Tibial artery (tissue), 4 donors: ENCODE measurements around the gene FCGBP.
A peak's percentile ranks its signal among the peaks of the same experiment; 100 is the strongest.

Source experiments
- DNase-seq, 2 donors: peaks; one replicate each; pipeline ENCODE4 v3.0.0-alpha.2; 2019
- H3K27ac ChIP-seq, 2 donors: fragments of 200-600 bp; sonication (generic) in 1 of 2; 1 replicate in 1 of 2; 2 replicates in 1 of 2; pipeline ENCODE4 v1.5.1; 2018 to 2019; ENCODE audit warnings: mild to moderate bottlenecking in 1 of 2
- H3K27me3 ChIP-seq, 2 donors: fragments of 200-600 bp; sonication (generic) in 1 of 2; one replicate each; pipeline versions ENCODE4 v1.5.1 to v1.6.0; 2016 to 2019
- H3K36me3 ChIP-seq, 3 donors: fragments of 200-600 bp; sonication (generic) in 2 of 3; one replicate each; pipeline ENCODE4 v1.5.1; 2016 to 2019; ENCODE audit warnings: mild to moderate bottlenecking in 2 of 3
- H3K4me1 ChIP-seq, 4 donors: fragments of 200-600 bp; sonication (generic) in 2 of 4; 1 replicate in 3 of 4; 2 replicates in 1 of 4; pipeline ENCODE4 v1.5.1; 2016 to 2019
- H3K4me3 ChIP-seq, 2 donors: fragments of 200-600 bp; sonication (generic) in 1 of 2; 1 replicate in 1 of 2; 2 replicates in 1 of 2; pipeline ENCODE4 v1.5.1; 2018 to 2019; ENCODE audit warnings: mild to moderate bottlenecking in 2 of 2
- H3K9me3 ChIP-seq, 3 donors: fragments of 200-600 bp; sonication (generic) in 1 of 3; one replicate each; pipeline ENCODE4 v1.5.1; 2016 to 2019
- intact Hi-C: fragments of 100-400 bp; cut with DNase I; formaldehyde crosslinking; loops from one replicate; pipeline ENCODE4 v1.15.0; 2023; ENCODE audit warnings: low total_unique reads
- TF ChIP-seq, protein P1 (sequence below), 2 experiments: fragments of 200-600 bp in 1 of 2; fragments of 450-650 bp in 1 of 2; IDR thresholded peaks; one replicate each; pipeline ENCODE4 v1.5.1; 2017 to 2019; ENCODE audit warnings: antibody characterized with exemption in 2 of 2, mild to moderate bottlenecking in 1 of 2, moderate library complexity in 1 of 2

FCGBP gene

GRCh38 chr19:39970675-39971379 is 36.4 kb upstream of the FCGBP start, which contains the start of gene PSMC4:
PSMC4 (plus strand) TSS chr19:39971165; CDS start chr19:39971203, 38 bp downstream.
- peaks cover 32 to 38% (median 34%) of the 10 kb centered on the region in 3 donors for H3K36me3 ChIP-seq
- H3K9me3 ChIP-seq = no peaks in the 10 kb centered on the region
- intact Hi-C loops = loop anchor here (5.0 to 10.0 kb wide), 2 partner anchors 124 to 176 kb away; partner anchors contain the start of gene FBL
- TF ChIP-seq, protein P1, sequence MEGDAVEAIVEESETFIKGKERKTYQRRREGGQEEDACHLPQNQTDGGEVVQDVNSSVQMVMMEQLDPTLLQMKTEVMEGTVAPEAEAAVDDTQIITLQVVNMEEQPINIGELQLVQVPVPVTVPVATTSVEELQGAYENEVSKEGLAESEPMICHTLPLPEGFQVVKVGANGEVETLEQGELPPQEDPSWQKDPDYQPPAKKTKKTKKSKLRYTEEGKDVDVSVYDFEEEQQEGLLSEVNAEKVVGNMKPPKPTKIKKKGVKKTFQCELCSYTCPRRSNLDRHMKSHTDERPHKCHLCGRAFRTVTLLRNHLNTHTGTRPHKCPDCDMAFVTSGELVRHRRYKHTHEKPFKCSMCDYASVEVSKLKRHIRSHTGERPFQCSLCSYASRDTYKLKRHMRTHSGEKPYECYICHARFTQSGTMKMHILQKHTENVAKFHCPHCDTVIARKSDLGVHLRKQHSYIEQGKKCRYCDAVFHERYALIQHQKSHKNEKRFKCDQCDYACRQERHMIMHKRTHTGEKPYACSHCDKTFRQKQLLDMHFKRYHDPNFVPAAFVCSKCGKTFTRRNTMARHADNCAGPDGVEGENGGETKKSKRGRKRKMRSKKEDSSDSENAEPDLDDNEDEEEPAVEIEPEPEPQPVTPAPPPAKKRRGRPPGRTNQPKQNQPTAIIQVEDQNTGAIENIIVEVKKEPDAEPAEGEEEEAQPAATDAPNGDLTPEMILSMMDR (IDR thresholded peaks at IDR 0.05) = peak; percentile 66 to 69
- peak within 1 kb of the TSS; percentile 90 to 91 for H3K27ac ChIP-seq
- no peaks in the 10 kb centered on the region for H3K27me3 ChIP-seq
- H3K4me3 ChIP-seq = peak within 1 kb of the TSS; percentile 66 to 78
- peaks cover 4 to 21% (median 19%) of the 10 kb centered on the region in 4 donors for H3K4me1 ChIP-seq
- peak; percentile 98 to 99 for DNase-seq

GRCh38 chr19:39970425-39970674 is 35.9 kb upstream of the FCGBP start:
- intact Hi-C loops = loop anchor here (5.0 to 10.0 kb wide), 2 partner anchors 123 to 176 kb away; partner anchors contain the start of gene FBL
- Histone ChIP-seq H3K27me3 (no peaks in the 10 kb centered on the region), H3K27ac (peak overlapping the region; percentile 90 to 91), H3K4me3 (peak overlapping the region; percentile 66 to 78), H3K9me3 (no peaks in the 10 kb centered on the region), H3K4me1 (peaks cover 4 to 21% (median 19%) of the 10 kb centered on the region in 4 donors), H3K36me3 (peaks cover 27 to 33% (median 30%) of the 10 kb centered on the region in 3 donors)
- DNase-seq = no peak
- TF ChIP-seq, protein P1 (IDR thresholded peaks at IDR 0.05) = no peak

DNA sequence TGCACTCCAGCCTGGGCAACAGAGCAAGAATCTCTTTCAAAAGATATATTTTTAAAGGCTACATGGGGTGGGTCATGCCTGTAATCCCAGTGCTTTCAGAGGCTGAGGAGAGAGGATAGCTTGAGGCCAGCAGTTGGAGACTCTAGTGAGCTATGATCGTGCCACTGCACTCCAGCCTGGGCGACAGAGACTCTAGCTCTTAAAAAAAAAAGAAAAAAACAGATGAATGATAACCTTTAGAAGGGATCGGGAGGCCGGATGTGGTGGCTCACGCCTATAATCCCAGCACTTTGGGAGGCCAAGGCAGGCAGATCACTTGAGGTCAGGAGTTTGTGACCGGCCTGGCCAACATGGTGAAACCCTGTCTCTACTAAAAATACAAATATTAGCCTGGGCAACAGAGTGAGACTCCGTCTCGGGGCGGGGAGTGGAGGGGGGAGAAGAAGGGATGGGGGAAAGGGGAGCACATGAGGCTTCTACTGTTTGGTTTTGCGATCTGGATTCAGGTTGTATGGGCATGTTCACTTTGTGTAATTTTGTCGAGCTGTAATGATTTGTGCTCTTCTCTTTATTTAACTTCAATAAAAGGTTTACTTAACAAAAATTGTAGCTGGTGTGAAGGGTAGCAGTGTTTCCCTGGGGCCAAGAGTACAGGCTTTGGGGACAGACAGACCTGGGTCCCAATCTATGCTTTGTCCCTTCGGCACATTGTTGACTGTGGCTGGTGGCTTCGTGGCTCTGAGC is 35.4 kb upstream of the FCGBP start:
- TF ChIP-seq, protein P1 (IDR thresholded peaks at IDR 0.05) = no peak
- peaks cover 23 to 28% (median 27%) of the 10 kb centered on the region in 3 donors for H3K36me3 ChIP-seq
- no peak for DNase-seq
- H3K4me1 ChIP-seq = peaks cover 4 to 21% (median 19%) of the 10 kb centered on the region in 4 donors
- H3K27me3 ChIP-seq = no peaks in the 10 kb centered on the region
- intact Hi-C loops = loop anchor here (5.0 to 10.0 kb wide), 2 partner anchors 123 to 175 kb away; partner anchors contain the start of gene FBL
- H3K4me3 ChIP-seq = peak overlapping the region; percentile 66 to 78
- H3K27ac ChIP-seq = peak overlapping the region; percentile 90 to 91
- H3K9me3 ChIP-seq = no peaks in the 10 kb centered on the region

- TF ChIP-seq, protein P1 (IDR thresholded peaks at IDR 0.05) = no peak
- H3K36me3 ChIP-seq = peaks cover 17 to 22% (median 21%) of the 10 kb centered on the region in 3 donors
- H3K4me1 ChIP-seq = peaks cover 4 to 21% (median 19%) of the 10 kb centered on the region in 4 donors
- no peaks in the 10 kb centered on the region for H3K27me3 ChIP-seq
- no peak overlapping the region for H3K4me3 ChIP-seq
- H3K27ac ChIP-seq = no peak overlapping the region
- no peak for DNase-seq
- intact Hi-C loops = no loop called here
- H3K9me3 ChIP-seq = no peaks in the 10 kb centered on the region
Measured at GRCh38 chr19:39969266-39969665, 34.8 kb upstream of the FCGBP start.

GRCh38 chr19:39968789-39969188 is 34.4 kb upstream of the FCGBP start:
- TF ChIP-seq, protein P1 (IDR thresholded peaks at IDR 0.05) = no peak
- intact Hi-C loops = no loop called here
- Histone ChIP-seq H3K4me3 (no peak overlapping the region), H3K9me3 (no peaks in the 10 kb centered on the region), H3K4me1 (peaks cover 4 to 21% (median 19%) of the 10 kb centered on the region in 4 donors), H3K36me3 (peaks cover 12 to 17% (median 17%) of the 10 kb centered on the region in 3 donors), H3K27me3 (no peaks in the 10 kb centered on the region), H3K27ac (no peak overlapping the region)
- DNase-seq = no peak
